Measurements from ENCODE around the gene PDSS2.

- TF ChIP-seq CTCF (conservative IDR thresholded peaks at IDR 0.05; ENCODE audit: low read depth, low read length) (no peak), FOS (IDR thresholded peaks at IDR 0.05; ENCODE audit: low read depth, low read length) (no peak), MAZ (IDR thresholded peaks at IDR 0.05; ENCODE audit: borderline replicate concordance, low read depth, low read length) (no peak), POLR2A (IDR thresholded peaks at IDR 0.05; ENCODE audit: low read depth, low read length) (no peak)
Observed at GRCh38 chr6:107374264-107374663, 85.1 kb downstream of the PDSS2 start.

All from IMR-90 (cell line).